ENCODE data around the gene BRI3. TPM values are rescaled to one million over a fixed set of nuclear protein-coding genes. Genes with fewer than 3 reads are reported as not detected.

The BRI3 gene
- total and polyA plus RNA-seq, 2 of the 8 experiments (the other 6 are each of a cell fraction or from before 2014, with no cell fraction given), result 77.5 to 93.4 TPM

- Histone ChIP-seq H3K79me2 (ENCODE audit: control insufficient read depth in 1 of 2, insufficient read depth in 2 of 2, low read length in 2 of 2) (peaks cover 2 to 39% of the 10 kb centered on the region in 2 experiments; a peak in 3 of 4 replicates), H3K23me2 (ENCODE audit: low read depth, low read length) (no peaks in the 10 kb centered on the region), H3K79me1 (ENCODE audit: low read depth, low read length) (peaks cover 10% of the 10 kb centered on the region), H2AK5ac (ENCODE audit: low read depth, low read length) (no peak overlapping the region), H3K4ac (replicated peaks; ENCODE audit: insufficient read length, low read depth, low read length) (no peak overlapping the region), H3K23ac (ENCODE audit: insufficient read length) (no peak overlapping the region), H4K91ac (replicated peaks; ENCODE audit: insufficient read length, low read length) (no peak overlapping the region), H3K4me3 (ENCODE audit: extremely low read depth in 1 of 4, insufficient read depth in 2 of 4, low read depth in 3 of 4, low read length in 4 of 4) (no peak overlapping the region), H2BK120ac (replicated peaks; ENCODE audit: low read depth, low read length) (no peak overlapping the region), H2BK15ac (ENCODE audit: low read length) (no peak overlapping the region), H4K8ac (ENCODE audit: extremely low read depth, insufficient read depth, low read length) (no peak overlapping the region), H2BK12ac (ENCODE audit: low read depth, low read length) (no peak overlapping the region), H3K4me1 (replicated peaks in 1 of 4; ENCODE audit: control insufficient read depth in 3 of 4, insufficient read depth in 4 of 4, low read length in 3 of 4) (peaks cover 0 to 17% (median 11%) of the 10 kb centered on the region in 4 experiments; a peak in 6 of 7 replicates), H3K9ac (replicated peaks in 1 of 4; ENCODE audit: extremely low read depth in 1 of 4, low read depth in 3 of 4, low read length in 3 of 4) (no peak overlapping the region), H3K56ac (replicated peaks; ENCODE audit: insufficient read length, low read depth, low read length) (no peak overlapping the region), H4K20me1 (replicated peaks in 1 of 2; ENCODE audit: control insufficient read depth in 1 of 2, insufficient read depth in 2 of 2, low read length in 2 of 2) (peaks cover 36 to 42% of the 10 kb centered on the region in 2 experiments), H3K9me3 (ENCODE audit: insufficient read depth in 2 of 2, low read depth in 1 of 2, low read length in 1 of 2) (no peaks in the 10 kb centered on the region), H2BK5ac (ENCODE audit: low read depth, low read length) (no peak overlapping the region), H3K27ac (ENCODE audit: low read depth, low read length) (no peak overlapping the region; the same call in 1 of the 2 replicates), H2BK20ac (ENCODE audit: low read length) (no peak overlapping the region), H3K4me2 (ENCODE audit: insufficient read depth in 1 of 2, low read depth in 2 of 2, low read length in 2 of 2) (no peak overlapping the region), H3K36me3 (ENCODE audit: control insufficient read depth in 2 of 4, insufficient read depth in 4 of 4, low read length in 3 of 4) (peaks cover 7 to 20% (median 12%) of the 10 kb centered on the region in 4 experiments; a peak in 7 of 8 replicates), H4K5ac (ENCODE audit: insufficient read length, low read depth, low read length) (no peak overlapping the region), H3K14ac (ENCODE audit: insufficient read length) (no peak overlapping the region), H2AFZ (ENCODE audit: low read length) (no peak overlapping the region), H3K27me3 (replicated peaks in 1 of 4; ENCODE audit: control insufficient read depth in 3 of 4, extremely low read depth in 1 of 4, insufficient read depth in 3 of 4, low read length in 3 of 4) (no peaks in the 10 kb centered on the region), H3K18ac (ENCODE audit: extremely low read depth, low read length) (no peak overlapping the region; the same call in 1 of the 2 replicates)
- no peak for TF ChIP-seq EZH2 (IDR thresholded peaks at IDR 0.05; ENCODE audit: low read depth, low read length, severe bottlenecking)
- 0 out of 3 replicates have a peak, but pooled peaks of 1 of the 2 experiments have one; percentile 16 for TF ChIP-seq POLR2A (IDR thresholded peaks at IDR 0.05; ENCODE audit: control extremely low read depth in 1 of 2, low read depth in 2 of 2, low read length in 2 of 2)
- peak; percentile 57; the same call in 1 of the 2 replicates for TF ChIP-seq POLR2AphosphoS5 (IDR thresholded peaks at IDR 0.05; ENCODE audit: low read depth, low read length)
- DNase-seq (ENCODE audit: low read depth in 1 of 2, low spot score in 2 of 2), result no peak
- ChIA-PET POLR2A (ENCODE audit: partially characterized antibody) (interaction anchor here (2.0 kb wide), 1 partner anchor 121 kb away, joined by 4 read pairs; no protein-coding TSS in a partner anchor), CTCF (ENCODE audit: partially characterized antibody) (interaction anchor here (0.7 to 1.9 kb wide), 3 partner anchors 12 to 37 kb away, joined by 3 to 4 read pairs (median 4); partner anchors contain the start of gene TECPR1)
- FAIRE-seq, result no peak
- WGBS, 2 experiments (ENCODE audit: extremely low coverage in 1 of 2, insufficient coverage in 1 of 2, insufficient read length in 1 of 2, insufficient replicate concordance in 2 of 2, low coverage in 1 of 2, low lambda C conversion rate in 2 of 2, missing lambda C conversion rate in 1 of 2), result 81% methylated on average over 2 of the region's 4 CpGs; no CpG with 5 or more reads in 1 of the 2 experiments
These were observed 7.9 kb downstream of the BRI3 start for GRCh38 chr7:98289333-98289875.
